SU-DHL-6 (cell line): ENCODE measurements around the gene TCF23.

Experiments used
- H2AFZ ChIP-seq: fragments of 200-600 bp; sonication (generic); 2 replicates; pipeline ENCODE4 v1.6.1; 2014; ENCODE audit warnings: low read depth, mild to moderate bottlenecking, moderate library complexity, mixed read lengths, antibody characterized with exemption, low read length; ENCODE audit not compliant: severe bottlenecking
- H3F3A ChIP-seq: fragments of 200-600 bp; shearing (Covaris generic); 2 replicates; pipeline ENCODE4 v1.6.0; 2016; ENCODE audit warnings: antibody characterized with exemption, mild to moderate bottlenecking; ENCODE audit not compliant: insufficient read depth
- H3K27ac ChIP-seq: fragments of 200-600 bp; sonication (generic); 2 replicates; pipeline ENCODE4 v1.5.1; 2016; ENCODE audit warnings: low read depth, mild to moderate bottlenecking, low read length, moderate library complexity, mixed read lengths
- H3K27me3 ChIP-seq: fragments of 200-600 bp; sonication (generic), shearing (Covaris generic); 2 replicates; pipeline ENCODE4 v1.6.0; 2014; ENCODE audit warnings: mild to moderate bottlenecking, low read length
- H3K36me3 ChIP-seq: fragments of 200-600 bp; sonication (generic); 2 replicates; pipeline ENCODE4 v1.6.1; 2014; ENCODE audit warnings: mild to moderate bottlenecking, low read length, mixed read lengths
- H3K4me2 ChIP-seq: fragments of 300-600, 200-600 bp; shearing (Covaris generic), sonication (generic); 2 replicates; pipeline ENCODE4 v1.6.0; 2014; ENCODE audit warnings: low read length, low read depth, mild to moderate bottlenecking; ENCODE audit not compliant: poor library complexity, severe bottlenecking
- H3K4me3 ChIP-seq: fragments of 200-600 bp; sonication (generic); 2 replicates; pipeline ENCODE4 v1.5.1; 2014; ENCODE audit warnings: antibody characterized with exemption, low read length, mild to moderate bottlenecking, mixed read lengths; ENCODE audit not compliant: insufficient read depth, poor library complexity, severe bottlenecking
- H3K79me2 ChIP-seq: fragments of 200-600 bp; sonication (generic); 2 replicates; pipeline ENCODE4 v1.6.1; 2014; ENCODE audit warnings: mild to moderate bottlenecking, low read length, moderate library complexity; ENCODE audit not compliant: insufficient read depth
- H3K9ac ChIP-seq: fragments of 200-600 bp; sonication (generic); 2 replicates; pipeline ENCODE4 v1.7.0; 2014; ENCODE audit warnings: mild to moderate bottlenecking, low read length
- H3K9me2 ChIP-seq: fragments of 200-600 bp; sonication (generic); replicated peaks from 2 replicates; pipeline ENCODE4 v1.6.1; 2014; ENCODE audit warnings: low read length; ENCODE audit not compliant: insufficient read depth
- H3K9me3 ChIP-seq: fragments of 200-600 bp; sonication (generic); 2 replicates; pipeline ENCODE4 v1.6.1; 2014; ENCODE audit warnings: low read length, mixed read lengths; ENCODE audit not compliant: insufficient read depth
- H4K20me1 ChIP-seq: fragments of 200-600 bp; sonication (generic); 2 replicates; pipeline ENCODE4 v1.6.1; 2014; ENCODE audit warnings: low read depth, mild to moderate bottlenecking, antibody characterized with exemption, low read length, moderate library complexity, mixed read lengths
- EZH2phosphoT487 ChIP-seq: fragments of 200-600 bp; sonication (generic), shearing (Covaris generic); conservative IDR thresholded peaks from 2 replicates; pipeline ENCODE4 v1.6.1; 2018; ENCODE audit warnings: mild to moderate bottlenecking, antibody characterized with exemption, low read length, moderate library complexity, mixed read lengths
- TF ChIP-seq, protein P1 (sequence below): fragments of 200-600 bp; sonication (generic); IDR thresholded peaks from one replicate; pipeline ENCODE4 v1.5.1; 2017; ENCODE audit warnings: antibody characterized with exemption, mild to moderate bottlenecking, low read length, moderate library complexity; ENCODE audit not compliant: insufficient read depth, poor library complexity, severe bottlenecking

Gene TCF23

DNA sequence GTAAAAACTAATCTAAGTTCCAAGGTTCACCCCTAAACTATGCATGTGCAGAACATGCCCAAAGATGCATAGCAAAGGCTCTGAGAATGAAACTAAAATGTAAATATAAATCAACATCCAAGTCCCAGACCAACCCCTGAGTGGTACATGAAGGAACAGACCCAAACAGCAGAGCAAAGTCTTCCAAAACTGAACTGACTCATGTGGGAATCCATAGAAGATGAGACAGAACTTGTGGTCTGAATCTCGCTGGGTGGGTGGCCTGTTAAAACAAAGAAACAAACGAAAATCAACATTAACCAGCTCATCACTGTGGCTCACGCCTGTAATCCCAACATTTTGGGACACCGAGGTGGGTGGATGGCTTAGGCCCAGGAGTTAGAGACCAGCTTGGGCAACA is 33.5 kb downstream of the TCF23 start:
- Histone ChIP-seq H3K79me2 (no peaks in the 10 kb centered on the region), H3K27me3 (no peaks in the 10 kb centered on the region), H3K4me3 (no peak overlapping the region), H3K36me3 (no peaks in the 10 kb centered on the region), H3K9me2 (no peaks in the 10 kb centered on the region), H3K9ac (no peak overlapping the region), H3F3A (no peaks in the 10 kb centered on the region), H3K4me2 (no peak overlapping the region), H3K27ac (no peak overlapping the region), H2AFZ (no peak overlapping the region), H4K20me1 (no peaks in the 10 kb centered on the region), H3K9me3 (no peaks in the 10 kb centered on the region)
- no peak for TF ChIP-seq EZH2phosphoT487
- TF ChIP-seq, protein P1, sequence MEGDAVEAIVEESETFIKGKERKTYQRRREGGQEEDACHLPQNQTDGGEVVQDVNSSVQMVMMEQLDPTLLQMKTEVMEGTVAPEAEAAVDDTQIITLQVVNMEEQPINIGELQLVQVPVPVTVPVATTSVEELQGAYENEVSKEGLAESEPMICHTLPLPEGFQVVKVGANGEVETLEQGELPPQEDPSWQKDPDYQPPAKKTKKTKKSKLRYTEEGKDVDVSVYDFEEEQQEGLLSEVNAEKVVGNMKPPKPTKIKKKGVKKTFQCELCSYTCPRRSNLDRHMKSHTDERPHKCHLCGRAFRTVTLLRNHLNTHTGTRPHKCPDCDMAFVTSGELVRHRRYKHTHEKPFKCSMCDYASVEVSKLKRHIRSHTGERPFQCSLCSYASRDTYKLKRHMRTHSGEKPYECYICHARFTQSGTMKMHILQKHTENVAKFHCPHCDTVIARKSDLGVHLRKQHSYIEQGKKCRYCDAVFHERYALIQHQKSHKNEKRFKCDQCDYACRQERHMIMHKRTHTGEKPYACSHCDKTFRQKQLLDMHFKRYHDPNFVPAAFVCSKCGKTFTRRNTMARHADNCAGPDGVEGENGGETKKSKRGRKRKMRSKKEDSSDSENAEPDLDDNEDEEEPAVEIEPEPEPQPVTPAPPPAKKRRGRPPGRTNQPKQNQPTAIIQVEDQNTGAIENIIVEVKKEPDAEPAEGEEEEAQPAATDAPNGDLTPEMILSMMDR: no peak

DNA sequence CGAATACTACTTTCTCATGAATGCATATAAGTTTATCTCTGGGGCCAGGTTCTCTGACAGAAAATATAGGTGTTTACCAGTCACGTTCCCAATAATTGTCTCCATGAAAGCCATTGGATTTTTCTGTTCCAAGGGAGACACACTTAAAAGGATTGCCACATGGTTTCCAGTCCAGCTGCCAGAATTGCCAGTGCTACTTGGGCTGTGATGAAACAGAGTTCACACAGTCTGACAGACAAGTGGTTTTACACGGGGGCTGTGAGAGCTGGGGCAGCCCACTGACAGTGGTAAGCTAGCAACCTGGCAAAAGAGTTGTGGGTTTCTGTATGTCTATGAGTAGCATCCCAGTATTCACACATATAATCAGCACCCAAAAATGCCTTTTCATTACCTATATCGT is 35.3 kb downstream of the TCF23 start:
- H2AFZ ChIP-seq: no peak overlapping the region
- H3K9ac ChIP-seq: no peak overlapping the region
- H3K27me3 ChIP-seq: no peaks in the 10 kb centered on the region
- no peaks in the 10 kb centered on the region for H3K9me3 ChIP-seq
- H3K27ac ChIP-seq: no peak overlapping the region
- no peaks in the 10 kb centered on the region for H3F3A ChIP-seq
- TF ChIP-seq EZH2phosphoT487: no peak
- TF ChIP-seq, protein P1: no peak
- H4K20me1 ChIP-seq: no peaks in the 10 kb centered on the region
- no peak overlapping the region for H3K4me3 ChIP-seq
- no peaks in the 10 kb centered on the region for H3K79me2 ChIP-seq
- no peaks in the 10 kb centered on the region for H3K9me2 ChIP-seq
- no peak overlapping the region for H3K4me2 ChIP-seq
- no peaks in the 10 kb centered on the region for H3K36me3 ChIP-seq

DNA sequence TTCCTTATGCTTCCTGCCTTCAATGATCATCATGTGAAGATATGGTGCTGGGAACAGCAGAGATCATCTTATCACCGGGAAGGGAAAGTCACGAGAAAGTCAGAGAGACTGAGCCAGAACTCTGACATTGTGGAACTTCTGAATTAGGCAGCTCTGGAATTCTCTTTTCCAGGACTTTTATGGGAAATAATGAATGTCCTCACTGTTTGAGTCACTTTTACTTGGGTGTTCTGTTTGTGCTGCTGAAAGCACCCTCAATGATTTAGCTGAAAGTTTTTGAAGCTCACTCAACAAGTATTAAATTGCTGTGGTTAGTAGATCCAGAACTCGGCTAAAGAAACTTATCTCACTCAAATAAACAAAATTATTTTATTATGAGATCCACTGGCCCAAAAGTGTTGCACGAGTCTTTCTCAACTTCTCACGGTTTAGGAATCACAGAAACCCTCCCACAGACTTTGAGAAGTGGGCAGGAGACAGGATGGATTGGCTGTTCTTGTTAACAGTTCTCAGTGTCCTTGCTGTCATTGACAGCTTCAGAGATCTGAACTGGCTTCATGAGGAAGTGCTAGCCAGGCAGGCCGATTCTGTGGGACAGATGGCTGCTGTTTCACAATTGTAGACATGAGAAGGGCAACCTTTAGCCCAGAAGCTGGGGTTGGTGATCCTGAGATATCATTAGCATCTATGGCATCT is 36.7 kb downstream of the TCF23 start:
- H3K9me3 ChIP-seq: no peaks in the 10 kb centered on the region
- no peaks in the 10 kb centered on the region for H3K9me2 ChIP-seq
- H3K36me3 ChIP-seq: no peaks in the 10 kb centered on the region
- H3K79me2 ChIP-seq: no peaks in the 10 kb centered on the region
- peak overlapping the region; percentile 50 for H2AFZ ChIP-seq
- no peak overlapping the region for H3K4me3 ChIP-seq
- H3K27ac ChIP-seq: no peak overlapping the region
- no peaks in the 10 kb centered on the region for H3F3A ChIP-seq
- no peak overlapping the region for H3K4me2 ChIP-seq
- no peaks in the 10 kb centered on the region for H3K27me3 ChIP-seq
- no peak for TF ChIP-seq EZH2phosphoT487
- TF ChIP-seq, protein P1: no peak
- H4K20me1 ChIP-seq: no peaks in the 10 kb centered on the region
- no peak overlapping the region for H3K9ac ChIP-seq
